Glutamatergic neuron (in vitro differentiated cells): ENCODE data around the gene CLEC16A. TPM values are rescaled to one million over a fixed set of nuclear protein-coding genes. Genes with fewer than 3 reads are reported as not detected.

ENCODE experiments used
- DNase-seq: peaks from one replicate; pipeline ENCODE4 v3.0.0; 2022
- H3K27ac Mint-ChIP-seq: one replicate; pipeline ENCODE4 v1.8.0; 2020; ENCODE audit warnings: mild to moderate bottlenecking, mixed read lengths, inconsistent platforms; ENCODE audit not compliant: unreplicated experiment
- H3K27me3 Mint-ChIP-seq: one replicate; pipeline ENCODE4 v1.8.0; 2020; ENCODE audit warnings: mild to moderate bottlenecking, moderate library complexity, mixed read lengths, inconsistent platforms; ENCODE audit not compliant: unreplicated experiment
- H3K36me3 Mint-ChIP-seq: one replicate; pipeline ENCODE4 v1.8.0; 2020; ENCODE audit warnings: mild to moderate bottlenecking, mixed read lengths, inconsistent platforms; ENCODE audit not compliant: unreplicated experiment
- H3K4me1 Mint-ChIP-seq: one replicate; pipeline ENCODE4 v1.8.0; 2020; ENCODE audit warnings: mild to moderate bottlenecking, low read depth, mixed read lengths, inconsistent platforms; ENCODE audit not compliant: unreplicated experiment
- H3K4me3 Mint-ChIP-seq: one replicate; pipeline ENCODE4 v1.8.0; 2020; ENCODE audit warnings: mild to moderate bottlenecking, mixed read lengths, inconsistent platforms; ENCODE audit not compliant: unreplicated experiment
- H3K9me3 Mint-ChIP-seq: one replicate; pipeline ENCODE4 v1.8.0; 2020; ENCODE audit warnings: mild to moderate bottlenecking, moderate library complexity, mixed read lengths, inconsistent platforms; ENCODE audit not compliant: unreplicated experiment
- total RNA-seq: library from RNA; stranded (reverse); fragmentation: NEBNext Ultra II Directional; extraction: Animal tissue kit (Norgen Biotek cat#: 25700); gene quantifications from one replicate; pipeline ENCODE4 v1.2.1, GENCODE V29; 2021; ENCODE audit not compliant: unreplicated experiment
- TF ChIP-seq, protein P1 (sequence below): fragments of 200-600 bp; sonication (generic); IDR thresholded peaks from one replicate; pipeline ENCODE4 v1.5.0; 2021; ENCODE audit not compliant: partially characterized antibody, unreplicated experiment

The CLEC16A gene
- total RNA-seq, 1 donor from 2014 or later, result 43.0 TPM

DNA sequence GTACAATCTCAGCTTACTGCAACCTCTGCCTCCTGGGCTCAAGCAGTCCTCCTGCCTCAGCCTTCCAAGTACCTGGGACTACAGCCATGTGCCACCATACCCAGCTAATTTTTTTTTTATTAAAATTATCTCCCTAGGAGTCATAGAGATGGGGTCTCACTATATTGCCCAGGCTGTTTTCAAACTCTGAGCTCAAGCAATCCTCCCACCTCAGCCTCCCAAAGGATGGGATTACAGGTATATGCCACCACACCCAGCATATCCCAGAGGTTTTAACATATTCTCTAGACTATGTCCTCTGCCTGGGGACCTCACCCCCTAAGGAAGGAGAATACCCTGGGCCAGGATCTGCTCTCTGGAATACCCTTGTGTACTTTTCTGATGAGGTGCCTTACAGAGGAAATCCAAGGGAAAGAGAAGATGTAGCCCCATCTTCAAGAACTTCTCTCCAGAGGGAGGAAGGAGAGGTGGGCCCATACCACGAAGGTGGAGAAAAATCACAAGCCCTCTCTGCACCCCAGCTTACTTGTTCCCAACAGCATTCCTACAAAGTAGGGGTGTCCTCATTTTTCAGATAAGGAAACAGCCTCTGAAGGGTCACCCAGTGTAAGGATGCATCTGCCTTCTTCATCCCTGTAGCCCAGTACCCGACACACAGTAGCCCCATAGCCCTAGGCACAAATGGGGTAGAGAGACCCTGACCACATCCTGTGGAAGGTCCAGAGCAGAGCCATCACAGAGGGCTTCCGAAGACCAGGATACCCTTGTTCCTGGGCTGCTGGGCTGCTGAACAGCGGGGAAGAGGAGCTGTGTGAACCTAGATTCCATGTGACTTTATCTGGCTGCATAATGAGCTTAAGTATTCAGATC is 160.0 kb downstream of the CLEC16A start:
- no peaks in the 10 kb centered on the region for H3K36me3 Mint-ChIP-seq
- TF ChIP-seq, protein P1, sequence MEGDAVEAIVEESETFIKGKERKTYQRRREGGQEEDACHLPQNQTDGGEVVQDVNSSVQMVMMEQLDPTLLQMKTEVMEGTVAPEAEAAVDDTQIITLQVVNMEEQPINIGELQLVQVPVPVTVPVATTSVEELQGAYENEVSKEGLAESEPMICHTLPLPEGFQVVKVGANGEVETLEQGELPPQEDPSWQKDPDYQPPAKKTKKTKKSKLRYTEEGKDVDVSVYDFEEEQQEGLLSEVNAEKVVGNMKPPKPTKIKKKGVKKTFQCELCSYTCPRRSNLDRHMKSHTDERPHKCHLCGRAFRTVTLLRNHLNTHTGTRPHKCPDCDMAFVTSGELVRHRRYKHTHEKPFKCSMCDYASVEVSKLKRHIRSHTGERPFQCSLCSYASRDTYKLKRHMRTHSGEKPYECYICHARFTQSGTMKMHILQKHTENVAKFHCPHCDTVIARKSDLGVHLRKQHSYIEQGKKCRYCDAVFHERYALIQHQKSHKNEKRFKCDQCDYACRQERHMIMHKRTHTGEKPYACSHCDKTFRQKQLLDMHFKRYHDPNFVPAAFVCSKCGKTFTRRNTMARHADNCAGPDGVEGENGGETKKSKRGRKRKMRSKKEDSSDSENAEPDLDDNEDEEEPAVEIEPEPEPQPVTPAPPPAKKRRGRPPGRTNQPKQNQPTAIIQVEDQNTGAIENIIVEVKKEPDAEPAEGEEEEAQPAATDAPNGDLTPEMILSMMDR, result no peak
- peaks cover 28% of the 10 kb centered on the region for H3K4me1 Mint-ChIP-seq
- DNase-seq, result no peak
- no peaks in the 10 kb centered on the region for H3K27me3 Mint-ChIP-seq
- peak overlapping the region; percentile 34 for H3K27ac Mint-ChIP-seq
- H3K4me3 Mint-ChIP-seq, result no peak overlapping the region
- H3K9me3 Mint-ChIP-seq, result peaks cover 2% of the 10 kb centered on the region

DNA sequence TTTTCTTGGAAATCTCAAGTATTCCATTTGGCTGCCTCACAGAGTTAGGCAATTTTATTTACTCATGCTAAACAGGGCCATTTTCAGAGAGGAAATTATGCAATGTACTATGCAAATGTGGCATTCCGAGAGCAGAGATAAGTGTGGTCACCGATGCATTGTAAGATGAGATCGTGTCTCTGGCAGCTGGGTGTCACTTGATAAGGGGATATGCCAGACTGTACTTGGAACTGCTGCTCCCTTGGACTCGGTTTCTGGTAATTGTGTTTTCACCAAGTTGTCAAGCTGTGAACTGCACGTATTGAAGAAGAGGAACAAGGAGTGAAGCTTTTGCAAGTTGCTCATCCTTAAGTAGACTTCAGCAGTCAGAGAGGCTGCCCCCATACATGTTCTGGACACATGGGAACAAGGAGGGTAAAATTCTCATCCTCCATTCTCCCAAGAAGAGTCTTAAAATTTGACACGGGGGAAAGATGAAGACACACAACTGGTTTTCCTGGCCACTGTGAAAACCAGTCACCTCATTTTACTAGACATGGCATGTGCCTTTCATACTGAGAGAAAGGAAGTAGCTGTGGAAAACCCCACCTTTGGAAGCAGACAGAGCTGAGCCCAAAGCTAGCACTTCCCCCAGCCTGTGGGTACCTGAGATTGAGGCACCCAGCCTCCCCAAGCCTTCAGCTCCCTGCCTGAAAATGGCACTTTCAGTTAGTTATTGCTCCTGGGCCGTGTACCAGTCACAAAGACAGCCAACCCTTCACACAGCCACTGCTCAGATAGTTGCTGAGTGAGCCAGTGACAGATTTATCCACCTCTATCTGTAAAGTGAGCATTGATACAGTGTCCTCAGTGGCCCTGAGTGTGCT is 160.9 kb downstream of the CLEC16A start:
- Mint-ChIP-seq H3K9me3 (peaks cover 2% of the 10 kb centered on the region), H3K4me3 (no peak overlapping the region), H3K36me3 (no peaks in the 10 kb centered on the region), H3K27ac (peak overlapping the region; percentile 34), H3K27me3 (no peaks in the 10 kb centered on the region), H3K4me1 (peaks cover 25% of the 10 kb centered on the region)
- no peak for DNase-seq
- TF ChIP-seq, protein P1, result no peak

DNA sequence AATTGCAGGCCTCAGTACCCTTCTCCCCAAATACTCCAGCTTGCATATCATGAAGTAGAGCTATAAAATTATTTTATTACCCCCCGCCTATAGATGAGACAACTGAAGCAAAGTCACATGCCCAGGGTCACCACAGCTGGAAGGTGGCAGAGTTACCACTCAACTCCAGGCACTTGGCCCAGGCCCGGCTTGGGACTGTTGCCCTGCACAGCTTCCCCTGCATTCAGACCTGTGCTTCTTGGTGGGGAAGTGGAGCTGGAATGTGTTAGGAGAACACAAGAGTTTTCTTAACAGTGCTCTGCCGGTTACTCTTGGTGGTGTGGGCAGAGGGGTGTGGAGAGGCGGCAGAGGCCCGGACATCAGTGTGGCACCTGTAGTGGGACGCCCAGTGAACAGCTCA is 162.4 kb downstream of the CLEC16A start:
- no peak overlapping the region for H3K4me3 Mint-ChIP-seq
- H3K27ac Mint-ChIP-seq, result no peak overlapping the region
- no peak for DNase-seq
- H3K27me3 Mint-ChIP-seq, result no peaks in the 10 kb centered on the region
- no peaks in the 10 kb centered on the region for H3K9me3 Mint-ChIP-seq
- TF ChIP-seq, protein P1, result no peak
- peaks cover 14% of the 10 kb centered on the region for H3K4me1 Mint-ChIP-seq
- no peaks in the 10 kb centered on the region for H3K36me3 Mint-ChIP-seq

DNA sequence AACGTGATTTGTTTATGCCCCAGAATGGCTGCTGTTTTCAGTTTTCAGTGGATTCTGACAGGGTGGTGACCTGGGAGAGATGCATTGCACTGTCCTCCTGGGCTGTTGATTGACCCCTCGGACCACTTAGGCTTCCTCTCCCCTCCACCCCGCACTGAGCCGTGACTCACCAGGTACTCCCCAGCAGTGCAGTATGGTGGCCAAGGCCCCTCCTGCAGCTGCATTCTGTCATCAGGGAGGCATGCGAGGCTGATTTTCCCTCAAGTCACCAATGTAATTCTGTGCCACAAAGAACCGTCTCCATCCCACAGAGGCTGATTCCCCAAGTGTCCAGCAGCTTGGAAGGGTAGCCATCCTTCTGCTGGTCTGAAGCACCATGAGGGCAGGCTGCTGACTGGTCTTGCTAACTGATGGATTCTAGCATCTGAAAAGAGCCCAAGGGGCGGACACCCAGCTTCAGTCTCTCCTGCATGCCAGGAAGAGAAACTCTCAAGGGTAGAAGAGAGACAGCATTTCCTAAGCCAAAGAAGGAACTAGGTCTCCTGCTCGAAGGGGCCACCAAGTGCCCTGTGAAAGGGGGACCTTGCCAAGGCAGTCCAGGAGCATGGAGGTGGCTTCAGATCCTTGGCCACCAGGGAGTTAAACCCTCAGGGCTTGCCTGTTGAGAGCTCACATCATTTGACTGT is 163.6 kb downstream of the CLEC16A start:
- no peak overlapping the region for H3K4me3 Mint-ChIP-seq
- TF ChIP-seq, protein P1, result no peak
- H3K27me3 Mint-ChIP-seq, result no peaks in the 10 kb centered on the region
- no peaks in the 10 kb centered on the region for H3K9me3 Mint-ChIP-seq
- no peaks in the 10 kb centered on the region for H3K36me3 Mint-ChIP-seq
- no peak for DNase-seq
- no peak overlapping the region for H3K27ac Mint-ChIP-seq
- H3K4me1 Mint-ChIP-seq, result peaks cover 8% of the 10 kb centered on the region
